Endothelial cell of umbilical vein (primary cell): ENCODE measurements around the gene AMT. TPM values are rescaled to one million over a fixed set of nuclear protein-coding genes. Genes with fewer than 3 reads are reported as not detected.

Experiments used
- BruUV-seq: library from RNA; stranded (reverse); fragments of 400-500 nt; replicated peaks from 2 replicates; lab custom pipeline; 2021; lab: Mats Ljungman, UMichigan
- CTCF ChIA-PET: fragments of 300-600, 350-600 bp; sonication (Branson Sonifier 250); formaldehyde crosslinking; loops from one replicate; lab custom pipeline; 2021; ENCODE audit warnings: antibody characterized with exemption, inconsistent platforms; lab: Charles Lee
- POLR2A ChIA-PET: fragments of 300-600, 350-600 bp; sonication (Branson Sonifier 250); formaldehyde crosslinking; loops from one replicate; lab custom pipeline; 2021; ENCODE audit warnings: antibody characterized with exemption, inconsistent platforms; lab: Charles Lee
- DNase-seq: peaks from one replicate; pipeline ENCODE4 v3.0.0-alpha.2; 2011; ENCODE audit warnings: low read depth, low spot score
- FAIRE-seq: peaks from 2 replicates; lab custom pipeline; 2011; peaks lifted over from hg19 to GRCh38; lab: Jason Lieb, UNC
- H2AFZ ChIP-seq: 2 replicates; pipeline ENCODE4 v1.6.0; 2012; ENCODE audit warnings: low read depth, low read length, control low read depth, inconsistent platforms
- H3K27ac ChIP-seq: 2 replicates; pipeline ENCODE4 v1.5.1; 2011; ENCODE audit warnings: low read depth, mild to moderate bottlenecking, control low read depth, low read length, moderate library complexity; ENCODE audit not compliant: insufficient read depth
- H3K27me3 ChIP-seq, 2 experiments: 2 replicates each; pipeline versions ENCODE4 v1.6.0 to v1.6.1; 2011; ENCODE audit warnings: low read length in 2 of 2, mixed read lengths in 1 of 2; ENCODE audit not compliant: control insufficient read depth in 2 of 2, insufficient read depth in 2 of 2
- H3K36me3 ChIP-seq, 2 experiments: 2 replicates in 1 of 2; 3 replicates in 1 of 2; pipeline ENCODE4 v1.5.1; 2011; ENCODE audit warnings: low read length in 2 of 2, mild to moderate bottlenecking in 1 of 2, moderate library complexity in 1 of 2; ENCODE audit not compliant: control insufficient read depth in 2 of 2, insufficient read depth in 2 of 2; ENCODE audit errors: extremely low read depth in 1 of 2
- H3K4me1 ChIP-seq: 3 replicates; pipeline ENCODE4 v1.5.1; 2011; ENCODE audit warnings: mild to moderate bottlenecking, low read length; ENCODE audit not compliant: control insufficient read depth, insufficient read depth; ENCODE audit errors: extremely low read depth
- H3K4me2 ChIP-seq: 2 replicates; pipeline ENCODE4 v1.6.1; 2011; ENCODE audit warnings: low read length, control low read depth, mixed read lengths; ENCODE audit not compliant: insufficient read depth
- H3K4me3 ChIP-seq, 3 experiments: fragments of 200-600 bp in 1 of 3; sonication (generic), shearing (Covaris generic) in 1 of 3; replicated peaks in 1 of 3; 2 replicates each; pipeline ENCODE4 v1.5.1; 2011 to 2016; ENCODE audit warnings: control low read depth in 3 of 3, low read length in 3 of 3, mild to moderate bottlenecking in 2 of 3, inconsistent platforms in 1 of 3, low read depth in 1 of 3, moderate library complexity in 1 of 3; ENCODE audit not compliant: insufficient read depth in 1 of 3
- H3K79me2 ChIP-seq: 2 replicates; pipeline ENCODE4 v1.6.0; 2012; ENCODE audit warnings: low read length, inconsistent platforms; ENCODE audit not compliant: control insufficient read depth, insufficient read depth
- H3K9ac ChIP-seq: replicated peaks from 2 replicates; pipeline ENCODE3; 2011; ENCODE audit warnings: low read length, control low read depth; ENCODE audit not compliant: insufficient read depth; ENCODE audit errors: extremely low read depth
- H3K9me1 ChIP-seq: replicated peaks from 3 replicates; pipeline ENCODE4 v1.6.0; 2011; ENCODE audit warnings: mild to moderate bottlenecking, low read length; ENCODE audit not compliant: control insufficient read depth, insufficient read depth; ENCODE audit errors: extremely low read depth
- H3K9me3 ChIP-seq: replicated peaks from 2 replicates; pipeline ENCODE4 v1.5.1; 2012; ENCODE audit warnings: low read length, inconsistent platforms; ENCODE audit not compliant: control insufficient read depth, insufficient read depth
- H4K20me1 ChIP-seq: replicated peaks from 2 replicates; pipeline ENCODE3; 2011; ENCODE audit warnings: mild to moderate bottlenecking, low read length; ENCODE audit not compliant: control insufficient read depth, insufficient read depth; ENCODE audit errors: extremely low read depth
- EZH2 ChIP-seq: IDR thresholded peaks from 2 replicates; pipeline ENCODE4 v1.6.1; 2012; ENCODE audit warnings: borderline replicate concordance, low read depth, mild to moderate bottlenecking, moderate library complexity, low read length, inconsistent platforms; ENCODE audit not compliant: severe bottlenecking
- FOS ChIP-seq: IDR thresholded peaks from 2 replicates; pipeline ENCODE4 v1.6.1; 2011; ENCODE audit warnings: mild to moderate bottlenecking, low read length, moderate library complexity, borderline replicate concordance; ENCODE audit not compliant: insufficient read depth
- GATA2 ChIP-seq: IDR thresholded peaks from 2 replicates; pipeline ENCODE4 v1.7.0; 2011; ENCODE audit warnings: low read depth, mild to moderate bottlenecking, moderate library complexity, mixed read lengths, low read length; ENCODE audit not compliant: insufficient read length, insufficient read depth
- JUN ChIP-seq: IDR thresholded peaks from 2 replicates; pipeline ENCODE4 v1.6.1; 2011; ENCODE audit warnings: borderline replicate concordance, low read depth; ENCODE audit not compliant: insufficient read length, insufficient read depth
- MYC ChIP-seq: IDR thresholded peaks from one replicate; pipeline ENCODE4 v1.6.1; 2011; ENCODE audit warnings: mild to moderate bottlenecking, low read depth, low read length
- POLR2A ChIP-seq: IDR thresholded peaks from 2 replicates; pipeline ENCODE4 v1.6.1; 2012; ENCODE audit warnings: low read depth, mild to moderate bottlenecking, control low read depth, low read length
- POLR2AphosphoS5 ChIP-seq: IDR thresholded peaks from 2 replicates; pipeline ENCODE4 v1.6.1; 2012; ENCODE audit warnings: low read depth, mild to moderate bottlenecking, control low read depth, low read length, moderate library complexity; ENCODE audit not compliant: insufficient read depth
- dilution Hi-C: fragments of 300-500 bp; cut with MboI; formaldehyde crosslinking; loops from one replicate; pipeline ENCODE4 v1.15.0; 2019; ENCODE audit warnings: low sequenced_read_pairs; ENCODE audit not compliant: extremely low pct_ligation_motif_present
- intact Hi-C: fragments of 100-400 bp; cut with micrococcal nuclease; formaldehyde crosslinking; loops from one replicate; pipeline ENCODE4 v1.10.0; 2022
- polyA plus RNA-seq, 4 experiments: library from polyadenylated mRNA; depleted of rRNA in 3 of 4; stranded (reverse) in 3 of 4; unstranded in 1 of 4; fragments of >200 nt; gene quantifications; 2 replicates each; pipeline versions ENCODE4 v1.2.1 to v1.2.3, GENCODE V29; 2011 to 2012; ENCODE audit warnings: missing spikeins in 1 of 4
- total RNA-seq: library from RNA; stranded (reverse); gene quantifications from 2 replicates; pipeline ENCODE4 v1.2.3, GENCODE V29; 2021
- TF ChIP-seq, protein P1 (sequence below), 2 donors: IDR thresholded peaks; 1 replicate in 1 of 2; 2 replicates in 1 of 2; pipeline ENCODE4 v1.5.1; 2011; ENCODE audit warnings: low read length in 2 of 2, mild to moderate bottlenecking in 2 of 2, moderate library complexity in 2 of 2, control low read depth in 1 of 2, inconsistent platforms in 1 of 2, low read depth in 1 of 2; ENCODE audit not compliant: insufficient read depth in 1 of 2; ENCODE audit errors: extremely low read depth in 1 of 2
- TF ChIP-seq, protein P2 (sequence below): IDR thresholded peaks from 2 replicates; pipeline ENCODE4 v1.6.1; 2011; ENCODE audit not compliant: insufficient read depth, insufficient read length

The AMT gene
- total and polyA plus RNA-seq, 2 donors (not counting 3 experiments of a cell fraction or from before 2014, with no cell fraction given), result 4.4 to 9.0 TPM

DNA sequence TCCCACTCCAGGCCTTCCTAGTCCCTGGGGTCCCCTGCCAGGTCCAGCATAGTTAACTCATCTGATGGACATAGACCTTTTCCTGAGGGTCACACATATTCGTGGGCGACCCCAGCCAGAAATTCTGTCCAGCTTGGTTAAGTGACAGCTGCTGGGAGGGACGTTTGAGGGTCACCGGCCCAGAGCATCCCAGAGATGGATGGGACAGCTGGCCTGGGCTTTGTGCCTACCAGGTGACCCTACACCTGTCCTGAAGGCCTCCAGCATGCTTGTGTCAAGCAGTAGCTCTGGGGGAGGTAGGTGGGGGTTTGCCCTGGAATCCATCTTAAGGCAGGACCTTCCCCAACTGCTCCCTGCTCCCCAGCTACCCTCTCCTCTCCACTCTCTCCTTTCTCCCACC is 38.7 kb upstream of the AMT start:
- Histone ChIP-seq H3K4me1 (no peaks in the 10 kb centered on the region), H2AFZ (no peak overlapping the region), H3K9ac (no peak overlapping the region), H4K20me1 (no peaks in the 10 kb centered on the region), H3K9me3 (no peaks in the 10 kb centered on the region), H3K9me1 (no peaks in the 10 kb centered on the region), H3K79me2 (no peaks in the 10 kb centered on the region), H3K27me3 (no peaks in the 10 kb centered on the region), H3K36me3 (no peaks in the 10 kb centered on the region), H3K4me3 (no peak overlapping the region), H3K4me2 (no peak overlapping the region), H3K27ac (no peak overlapping the region)
- TF ChIP-seq MYC (no peak), EZH2 (no peak), GATA2 (no peak), JUN (no peak), POLR2A (no peak), POLR2AphosphoS5 (no peak), FOS (no peak)
- TF ChIP-seq, protein P1, sequence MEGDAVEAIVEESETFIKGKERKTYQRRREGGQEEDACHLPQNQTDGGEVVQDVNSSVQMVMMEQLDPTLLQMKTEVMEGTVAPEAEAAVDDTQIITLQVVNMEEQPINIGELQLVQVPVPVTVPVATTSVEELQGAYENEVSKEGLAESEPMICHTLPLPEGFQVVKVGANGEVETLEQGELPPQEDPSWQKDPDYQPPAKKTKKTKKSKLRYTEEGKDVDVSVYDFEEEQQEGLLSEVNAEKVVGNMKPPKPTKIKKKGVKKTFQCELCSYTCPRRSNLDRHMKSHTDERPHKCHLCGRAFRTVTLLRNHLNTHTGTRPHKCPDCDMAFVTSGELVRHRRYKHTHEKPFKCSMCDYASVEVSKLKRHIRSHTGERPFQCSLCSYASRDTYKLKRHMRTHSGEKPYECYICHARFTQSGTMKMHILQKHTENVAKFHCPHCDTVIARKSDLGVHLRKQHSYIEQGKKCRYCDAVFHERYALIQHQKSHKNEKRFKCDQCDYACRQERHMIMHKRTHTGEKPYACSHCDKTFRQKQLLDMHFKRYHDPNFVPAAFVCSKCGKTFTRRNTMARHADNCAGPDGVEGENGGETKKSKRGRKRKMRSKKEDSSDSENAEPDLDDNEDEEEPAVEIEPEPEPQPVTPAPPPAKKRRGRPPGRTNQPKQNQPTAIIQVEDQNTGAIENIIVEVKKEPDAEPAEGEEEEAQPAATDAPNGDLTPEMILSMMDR (IDR thresholded peaks at IDR 0.05; ENCODE audit: extremely low read depth in 1 of 2, insufficient read depth in 1 of 2, low read depth in 1 of 2, low read length in 2 of 2), result no peak
- TF ChIP-seq, protein P2, sequence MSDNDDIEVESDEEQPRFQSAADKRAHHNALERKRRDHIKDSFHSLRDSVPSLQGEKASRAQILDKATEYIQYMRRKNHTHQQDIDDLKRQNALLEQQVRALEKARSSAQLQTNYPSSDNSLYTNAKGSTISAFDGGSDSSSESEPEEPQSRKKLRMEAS, result no peak
- dilution Hi-C loops (no loop called here), intact Hi-C loops (no loop called here)
- POLR2A ChIA-PET, result no interaction called here
- FAIRE-seq, result no peak
- CTCF ChIA-PET, result interaction anchor here (2.9 kb wide), 1 partner anchor 11 kb away, joined by 24 read pairs; no protein-coding TSS in a partner anchor
- DNase-seq, result no peak
- BruUV-seq, result no TSS peak
